PC-3 (cell line): Measurements from ENCODE around the gene CAB39L. TPM values are rescaled to one million over a fixed set of nuclear protein-coding genes. Genes with fewer than 3 reads are reported as not detected.

Source experiments
- ATAC-seq: fragments of 200-7000 bp; cut with Tn5 transposase; 2 replicates; pipeline ENCODE4 v1.9.1; 2020; ENCODE audit warnings: mild to moderate bottlenecking, moderate library complexity
- BruUV-seq: library from RNA; stranded (reverse); fragments of 400-500 nt; replicated peaks from 2 replicates; lab custom pipeline; 2021; lab: Mats Ljungman, UMichigan
- CTCF ChIA-PET: fragments of 300-600 bp; sonication (Branson Sonifier 250); formaldehyde crosslinking; loops from one replicate; lab custom pipeline; 2022; ENCODE audit warnings: antibody characterized with exemption; lab: Charles Lee
- POLR2A ChIA-PET: fragments of 300-600 bp; sonication (Branson Sonifier 250); formaldehyde crosslinking; loops from one replicate; lab custom pipeline; 2022; ENCODE audit warnings: antibody characterized with exemption; ENCODE audit not compliant: unreplicated experiment; lab: Charles Lee
- DNase-seq: peaks from one replicate; pipeline ENCODE4 v3.0.0-alpha.2; 2015
- H2AFZ ChIP-seq: fragments of 300-600 bp; sonication (generic); 2 replicates; pipeline ENCODE4 v1.6.0; 2016; ENCODE audit warnings: antibody characterized with exemption, low read length
- H3F3A ChIP-seq: fragments of 300-600 bp; sonication (generic); one replicate; pipeline ENCODE4 v1.6.0; 2017; ENCODE audit warnings: antibody characterized with exemption, low read length, control low read depth, mild to moderate bottlenecking; ENCODE audit not compliant: unreplicated experiment
- H3K27ac ChIP-seq: fragments of 300-600 bp; sonication (generic); 2 replicates; pipeline ENCODE4 v1.5.1; 2016; ENCODE audit warnings: mild to moderate bottlenecking, low read length
- H3K27me3 ChIP-seq: fragments of 300-600 bp; sonication (generic); 2 replicates; pipeline ENCODE4 v1.6.1; 2016; ENCODE audit warnings: low read length, mixed read lengths
- H3K36me3 ChIP-seq: fragments of 300-600 bp; sonication (generic); 2 replicates; pipeline ENCODE4 v1.6.1; 2016; ENCODE audit warnings: low read depth, mixed run types, low read length, mixed read lengths
- H3K4me1 ChIP-seq: fragments of 300-600 bp; sonication (generic); 2 replicates; pipeline ENCODE4 v1.5.1; 2016; ENCODE audit warnings: low read length; ENCODE audit not compliant: insufficient read depth
- H3K4me2 ChIP-seq: fragments of 300-600 bp; sonication (generic); 2 replicates; pipeline ENCODE4 v1.6.0; 2016; ENCODE audit warnings: low read length
- H3K4me3 ChIP-seq: fragments of 300-600 bp; sonication (generic); 2 replicates; pipeline ENCODE4 v1.5.1; 2016; ENCODE audit warnings: mild to moderate bottlenecking, low read length, mixed read lengths
- H3K79me2 ChIP-seq: fragments of 300-600 bp; sonication (generic); 2 replicates; pipeline ENCODE4 v1.6.1; 2017; ENCODE audit warnings: low read length, mixed read lengths
- H3K9ac ChIP-seq: fragments of 300-600 bp; sonication (generic); 2 replicates; pipeline ENCODE4 v1.6.0; 2016; ENCODE audit warnings: mild to moderate bottlenecking, low read length
- H3K9me2 ChIP-seq: fragments of 300-600 bp; sonication (generic); replicated peaks from 2 replicates; pipeline ENCODE4 v1.6.1; 2016; ENCODE audit warnings: mixed run types, low read length, mixed read lengths
- H3K9me3 ChIP-seq: fragments of 300-600 bp; sonication (generic); 2 replicates; pipeline ENCODE4 v1.6.1; 2016; ENCODE audit warnings: low read length, mixed read lengths
- H4K20me1 ChIP-seq: fragments of 300-600 bp; sonication (generic); 2 replicates; pipeline ENCODE4 v1.6.1; 2016; ENCODE audit warnings: low read length, mixed read lengths
- EZH2 ChIP-seq: fragments of 300-600 bp; sonication (generic); IDR thresholded peaks from one replicate; pipeline ENCODE4 v1.6.1; 2017; ENCODE audit warnings: antibody characterized with exemption, mild to moderate bottlenecking, low read length; ENCODE audit not compliant: unreplicated experiment
- EZH2phosphoT487 ChIP-seq: fragments of 300-600 bp; sonication (generic); IDR thresholded peaks from 2 replicates; pipeline ENCODE4 v1.6.1; 2018; ENCODE audit warnings: mild to moderate bottlenecking, antibody characterized with exemption, low read length, borderline replicate concordance
- intact Hi-C: fragments of 100-400 bp; cut with micrococcal nuclease; formaldehyde crosslinking; loops from 2 replicates; pipeline ENCODE4 v1.9.0; 2023
- total RNA-seq: library from RNA; depleted of rRNA; stranded (reverse); fragments of >200 nt; gene quantifications from 2 replicates; pipeline ENCODE4 v1.2.3, GENCODE V29; 2014
- TF ChIP-seq, protein P1 (sequence below): fragments of 300-600 bp; sonication (generic); conservative IDR thresholded peaks from 2 replicates; pipeline ENCODE4 v1.5.1; 2017; ENCODE audit warnings: antibody characterized with exemption, low read depth, mild to moderate bottlenecking, low read length

The CAB39L gene
- total RNA-seq, 1 experiment from 2014 or later, result 1.8 TPM

DNA sequence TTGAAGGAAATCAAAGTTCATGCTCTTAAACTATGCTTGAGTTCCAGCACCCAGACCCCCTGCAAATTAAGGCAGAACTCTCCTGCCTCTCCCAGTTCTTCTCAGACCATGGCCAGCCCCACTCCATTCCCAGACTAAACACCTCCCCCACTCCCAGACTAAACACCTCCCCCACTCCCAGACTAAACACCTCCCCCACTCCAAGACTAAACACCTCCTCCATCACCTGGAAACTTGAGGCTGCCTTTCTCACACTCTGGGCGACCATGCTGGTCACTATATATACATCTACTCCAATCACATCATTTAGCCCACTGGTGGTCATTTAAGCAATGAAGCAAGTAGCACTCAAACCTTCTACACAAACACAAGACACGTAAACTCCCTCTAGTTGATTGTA is 57.2 kb downstream of the CAB39L start:
- Histone ChIP-seq H3K36me3 (no peaks in the 10 kb centered on the region), H3F3A (no peaks in the 10 kb centered on the region)
- CTCF ChIA-PET, result no interaction called here

GRCh38 chr13:49376121-49376520 is 67.7 kb downstream of the CAB39L start:
- TF ChIP-seq EZH2 (no peak), EZH2phosphoT487 (no peak)
- TF ChIP-seq, protein P1, sequence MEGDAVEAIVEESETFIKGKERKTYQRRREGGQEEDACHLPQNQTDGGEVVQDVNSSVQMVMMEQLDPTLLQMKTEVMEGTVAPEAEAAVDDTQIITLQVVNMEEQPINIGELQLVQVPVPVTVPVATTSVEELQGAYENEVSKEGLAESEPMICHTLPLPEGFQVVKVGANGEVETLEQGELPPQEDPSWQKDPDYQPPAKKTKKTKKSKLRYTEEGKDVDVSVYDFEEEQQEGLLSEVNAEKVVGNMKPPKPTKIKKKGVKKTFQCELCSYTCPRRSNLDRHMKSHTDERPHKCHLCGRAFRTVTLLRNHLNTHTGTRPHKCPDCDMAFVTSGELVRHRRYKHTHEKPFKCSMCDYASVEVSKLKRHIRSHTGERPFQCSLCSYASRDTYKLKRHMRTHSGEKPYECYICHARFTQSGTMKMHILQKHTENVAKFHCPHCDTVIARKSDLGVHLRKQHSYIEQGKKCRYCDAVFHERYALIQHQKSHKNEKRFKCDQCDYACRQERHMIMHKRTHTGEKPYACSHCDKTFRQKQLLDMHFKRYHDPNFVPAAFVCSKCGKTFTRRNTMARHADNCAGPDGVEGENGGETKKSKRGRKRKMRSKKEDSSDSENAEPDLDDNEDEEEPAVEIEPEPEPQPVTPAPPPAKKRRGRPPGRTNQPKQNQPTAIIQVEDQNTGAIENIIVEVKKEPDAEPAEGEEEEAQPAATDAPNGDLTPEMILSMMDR, result no peak
- DNase-seq (no peak), ATAC-seq (no peak)
- H3F3A ChIP-seq, result no peaks in the 10 kb centered on the region
- H3K27ac ChIP-seq, result no peak overlapping the region
- no peaks in the 10 kb centered on the region for H3K79me2 ChIP-seq
- no peak overlapping the region for H3K9ac ChIP-seq
- no peaks in the 10 kb centered on the region for H3K9me3 ChIP-seq
- no peak overlapping the region for H3K4me3 ChIP-seq
- BruUV-seq, result no TSS peak
- H3K4me2 ChIP-seq, result no peak overlapping the region
- H4K20me1 ChIP-seq, result no peaks in the 10 kb centered on the region
- intact Hi-C loops, result no loop called here
- CTCF ChIA-PET, result no interaction called here
- H3K9me2 ChIP-seq, result no peaks in the 10 kb centered on the region
- H3K4me1 ChIP-seq, result peaks cover 24% of the 10 kb centered on the region
- POLR2A ChIA-PET, result no interaction called here
- no peaks in the 10 kb centered on the region for H3K36me3 ChIP-seq
- no peak overlapping the region for H2AFZ ChIP-seq
- no peaks in the 10 kb centered on the region for H3K27me3 ChIP-seq

More for the DNA sequence above, 57.2 kb downstream of the CAB39L start:
- TF ChIP-seq EZH2 (no peak), EZH2phosphoT487 (no peak)
- TF ChIP-seq, protein P1, result no peak
- no TSS peak for BruUV-seq
- POLR2A ChIA-PET, result no interaction called here
- Histone ChIP-seq H3K27ac (no peak overlapping the region), H3K4me1 (no peaks in the 10 kb centered on the region), H2AFZ (no peak overlapping the region), H3K79me2 (no peaks in the 10 kb centered on the region), H4K20me1 (no peaks in the 10 kb centered on the region), H3K9me2 (no peaks in the 10 kb centered on the region), H3K9ac (no peak overlapping the region), H3K4me2 (no peak overlapping the region), H3K27me3 (no peaks in the 10 kb centered on the region), H3K4me3 (no peak overlapping the region), H3K9me3 (no peaks in the 10 kb centered on the region)
- ATAC-seq (no peak), DNase-seq (no peak)
- intact Hi-C loops, result no loop called here

GRCh38 chr13:49374585-49375290 is 69.1 kb downstream of the CAB39L start:
- DNase-seq (peak; percentile 84), ATAC-seq (peak; percentile 95)
- Histone ChIP-seq H3K4me3 (no peak overlapping the region), H3K9me2 (no peaks in the 10 kb centered on the region), H3K9me3 (no peaks in the 10 kb centered on the region), H2AFZ (no peak overlapping the region), H3K27ac (no peak overlapping the region), H4K20me1 (no peaks in the 10 kb centered on the region), H3F3A (no peaks in the 10 kb centered on the region), H3K36me3 (no peaks in the 10 kb centered on the region), H3K79me2 (no peaks in the 10 kb centered on the region), H3K4me1 (peaks cover 24% of the 10 kb centered on the region), H3K4me2 (0 out of 2 replicates have a peak overlapping the region, but pooled peaks have one; percentile 34), H3K27me3 (no peaks in the 10 kb centered on the region), H3K9ac (no peak overlapping the region)
- no TSS peak for BruUV-seq
- TF ChIP-seq EZH2 (no peak), EZH2phosphoT487 (no peak)
- TF ChIP-seq, protein P1, result no peak
- CTCF ChIA-PET, result no interaction called here
- POLR2A ChIA-PET, result no interaction called here
- intact Hi-C loops, result no loop called here
